Measurements from ENCODE around the gene SMARCA2. TPM values are rescaled to one million over a fixed set of nuclear protein-coding genes. Genes with fewer than 3 reads are reported as not detected.
A peak's percentile ranks its signal among the peaks of the same experiment; 100 is the strongest.

Gene SMARCA2
- total and polyA plus RNA-seq, 9 of the 15 experiments (the other 6 are each of a cell fraction or from before 2014, with no cell fraction given), result 8.0 to 34.8 (median 25.5) TPM

DNA sequence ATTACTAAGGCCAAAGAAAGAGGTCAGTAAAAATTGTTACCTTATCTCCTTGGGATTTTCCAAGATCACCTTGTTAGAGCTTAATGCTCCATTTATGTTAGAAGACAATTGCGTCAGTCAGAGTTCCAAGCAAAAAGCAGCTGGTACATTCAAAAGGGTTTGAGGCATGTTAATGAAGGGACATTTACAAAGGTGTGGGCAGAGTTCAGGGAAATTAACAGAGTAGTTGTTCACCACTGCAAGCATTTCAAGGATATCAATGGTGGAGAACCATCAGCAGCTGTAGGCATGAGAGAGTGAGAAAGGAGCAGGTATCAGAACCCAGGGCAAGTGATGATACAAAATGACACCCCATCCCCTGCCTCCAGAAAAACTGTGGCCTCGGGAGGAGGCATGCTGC lies 17.0 kb upstream of the SMARCA2 start (continued):
- TF ChIP-seq, protein P1, sequence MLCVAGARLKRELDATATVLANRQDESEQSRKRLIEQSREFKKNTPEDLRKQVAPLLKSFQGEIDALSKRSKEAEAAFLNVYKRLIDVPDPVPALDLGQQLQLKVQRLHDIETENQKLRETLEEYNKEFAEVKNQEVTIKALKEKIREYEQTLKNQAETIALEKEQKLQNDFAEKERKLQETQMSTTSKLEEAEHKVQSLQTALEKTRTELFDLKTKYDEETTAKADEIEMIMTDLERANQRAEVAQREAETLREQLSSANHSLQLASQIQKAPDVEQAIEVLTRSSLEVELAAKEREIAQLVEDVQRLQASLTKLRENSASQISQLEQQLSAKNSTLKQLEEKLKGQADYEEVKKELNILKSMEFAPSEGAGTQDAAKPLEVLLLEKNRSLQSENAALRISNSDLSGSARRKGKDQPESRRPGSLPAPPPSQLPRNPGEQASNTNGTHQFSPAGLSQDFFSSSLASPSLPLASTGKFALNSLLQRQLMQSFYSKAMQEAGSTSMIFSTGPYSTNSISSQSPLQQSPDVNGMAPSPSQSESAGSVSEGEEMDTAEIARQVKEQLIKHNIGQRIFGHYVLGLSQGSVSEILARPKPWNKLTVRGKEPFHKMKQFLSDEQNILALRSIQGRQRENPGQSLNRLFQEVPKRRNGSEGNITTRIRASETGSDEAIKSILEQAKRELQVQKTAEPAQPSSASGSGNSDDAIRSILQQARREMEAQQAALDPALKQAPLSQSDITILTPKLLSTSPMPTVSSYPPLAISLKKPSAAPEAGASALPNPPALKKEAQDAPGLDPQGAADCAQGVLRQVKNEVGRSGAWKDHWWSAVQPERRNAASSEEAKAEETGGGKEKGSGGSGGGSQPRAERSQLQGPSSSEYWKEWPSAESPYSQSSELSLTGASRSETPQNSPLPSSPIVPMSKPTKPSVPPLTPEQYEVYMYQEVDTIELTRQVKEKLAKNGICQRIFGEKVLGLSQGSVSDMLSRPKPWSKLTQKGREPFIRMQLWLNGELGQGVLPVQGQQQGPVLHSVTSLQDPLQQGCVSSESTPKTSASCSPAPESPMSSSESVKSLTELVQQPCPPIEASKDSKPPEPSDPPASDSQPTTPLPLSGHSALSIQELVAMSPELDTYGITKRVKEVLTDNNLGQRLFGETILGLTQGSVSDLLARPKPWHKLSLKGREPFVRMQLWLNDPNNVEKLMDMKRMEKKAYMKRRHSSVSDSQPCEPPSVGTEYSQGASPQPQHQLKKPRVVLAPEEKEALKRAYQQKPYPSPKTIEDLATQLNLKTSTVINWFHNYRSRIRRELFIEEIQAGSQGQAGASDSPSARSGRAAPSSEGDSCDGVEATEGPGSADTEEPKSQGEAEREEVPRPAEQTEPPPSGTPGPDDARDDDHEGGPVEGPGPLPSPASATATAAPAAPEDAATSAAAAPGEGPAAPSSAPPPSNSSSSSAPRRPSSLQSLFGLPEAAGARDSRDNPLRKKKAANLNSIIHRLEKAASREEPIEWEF (CRISPR knock-in tag; IDR thresholded peaks at IDR 0.05), result no peak

DNA sequence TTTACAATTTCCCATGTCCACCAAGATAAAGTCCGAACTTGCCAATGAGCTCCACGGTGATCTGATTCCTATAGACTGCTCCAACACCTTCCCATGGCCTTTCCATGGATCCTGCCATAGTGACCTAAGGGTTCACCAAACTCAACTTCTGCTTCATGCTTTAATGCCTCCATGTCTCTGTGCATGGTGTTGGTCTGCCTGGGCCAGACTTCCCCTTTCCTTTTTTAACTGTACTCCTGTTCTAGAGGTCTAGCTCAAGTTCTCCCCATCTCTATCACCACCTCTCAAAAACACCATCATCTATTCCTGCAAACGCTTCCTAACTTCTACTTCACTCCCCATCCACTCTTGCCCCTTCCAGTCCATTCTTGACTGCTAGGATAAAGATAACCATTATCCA lies 14.8 kb upstream of the SMARCA2 start:
- no peak for FAIRE-seq
- intact Hi-C loops (cut with micrococcal nuclease), result no loop called here
- WGBS (ENCODE audit: insufficient coverage, low coverage, missing lambda C conversion rate), result 13% methylated on average over 3 of the region's 3 CpGs

More for the DNA sequence above, 14.8 kb upstream of the SMARCA2 start:
- Histone ChIP-seq H3K4me3 (no peak overlapping the region), H3K36me3 (ENCODE audit: control insufficient read depth, insufficient read depth, low read length) (no peaks in the 10 kb centered on the region), H3K9me1 (ENCODE audit: control insufficient read depth, insufficient read depth, low read length) (no peaks in the 10 kb centered on the region), H3K27ac (ENCODE audit: extremely low read depth, low read depth, low read length) (no peak overlapping the region), H3K4me2 (ENCODE audit: insufficient read depth, low read length) (no peak overlapping the region), H3K79me2 (ENCODE audit: control insufficient read depth, insufficient read depth, low read length) (no peaks in the 10 kb centered on the region), H3K27me3 (ENCODE audit: control insufficient read depth in 2 of 2, insufficient read depth in 2 of 2, low read length in 2 of 2) (peaks cover 0 to 3% of the 10 kb centered on the region in 2 experiments; a peak in 1 of 5 replicates), H3K9me3 (replicated peaks; ENCODE audit: control insufficient read depth, insufficient read depth, low read depth, low read length) (no peaks in the 10 kb centered on the region), H4K20me1 (replicated peaks; ENCODE audit: control insufficient read depth, insufficient read depth, low read length) (no peaks in the 10 kb centered on the region), H3K4me1 (replicated peaks in 1 of 2; ENCODE audit: control insufficient read depth in 2 of 2, insufficient read depth in 2 of 2, low read length in 2 of 2) (no peaks in the 10 kb centered on the region; a peak in 1 of 5 replicates), H3K9ac (ENCODE audit: insufficient read depth in 1 of 2, low read depth in 2 of 2, low read length in 2 of 2) (no peak overlapping the region), H2AFZ (ENCODE audit: low read depth, low read length) (no peak overlapping the region)
- ATAC-seq, result no peak
- in situ Hi-C loops (cut with MboI), result no loop called here
- peak; percentile 9; the same call in 1 of the 2 replicates for TF ChIP-seq SPI1 (IDR thresholded peaks at IDR 0.05; ENCODE audit: borderline replicate concordance, low read depth, low read length)
- TF ChIP-seq, protein P2, sequence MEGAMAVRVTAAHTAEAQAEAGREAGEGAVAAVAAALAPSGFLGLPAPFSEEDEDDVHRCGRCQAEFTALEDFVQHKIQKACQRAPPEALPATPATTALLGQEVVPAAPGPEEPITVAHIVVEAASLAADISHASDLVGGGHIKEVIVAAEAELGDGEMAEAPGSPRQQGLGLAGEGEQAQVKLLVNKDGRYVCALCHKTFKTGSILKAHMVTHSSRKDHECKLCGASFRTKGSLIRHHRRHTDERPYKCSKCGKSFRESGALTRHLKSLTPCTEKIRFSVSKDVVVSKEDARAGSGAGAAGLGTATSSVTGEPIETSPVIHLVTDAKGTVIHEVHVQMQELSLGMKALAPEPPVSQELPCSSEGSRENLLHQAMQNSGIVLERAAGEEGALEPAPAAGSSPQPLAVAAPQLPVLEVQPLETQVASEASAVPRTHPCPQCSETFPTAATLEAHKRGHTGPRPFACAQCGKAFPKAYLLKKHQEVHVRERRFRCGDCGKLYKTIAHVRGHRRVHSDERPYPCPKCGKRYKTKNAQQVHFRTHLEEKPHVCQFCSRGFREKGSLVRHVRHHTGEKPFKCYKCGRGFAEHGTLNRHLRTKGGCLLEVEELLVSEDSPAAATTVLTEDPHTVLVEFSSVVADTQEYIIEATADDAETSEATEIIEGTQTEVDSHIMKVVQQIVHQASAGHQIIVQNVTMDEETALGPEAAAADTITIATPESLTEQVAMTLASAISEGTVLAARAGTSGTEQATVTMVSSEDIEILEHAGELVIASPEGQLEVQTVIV (CRISPR knock-in tag; IDR thresholded peaks at IDR 0.05; ENCODE audit: borderline replicate concordance), result no peak
- BruUV-seq (replicated peaks), result no TSS peak
- DNase-seq (ENCODE audit: extremely low read depth in 1 of 4, low spot score in 3 of 4), result no peak
- ChIA-PET POLR2A (no interaction called here), CTCF (ENCODE audit: low intra/inter-chr PET ratio) (no interaction called here)

Measured in K562 (cell line).